CD4-positive, CD25-positive, alpha-beta regulatory T cell (primary cell): ENCODE results near the gene AFDN. TPM values are rescaled to one million over a fixed set of nuclear protein-coding genes. Genes with fewer than 3 reads are reported as not detected.

Experiments
- ATAC-seq, 2 donors: fragments of 150-1000 bp; cut with Tn5 transposase; one replicate each; pipeline ENCODE4 v1.10.0; 2021; ENCODE audit warnings: low read depth in 2 of 2, moderate number of reproducible peaks in 2 of 2, moderate library complexity in 1 of 2
- DNase-seq, 3 donors: peaks; one replicate each; pipeline versions ENCODE4 v3.0.0 to v3.0.0-alpha.2; 2012 to 2022; ENCODE audit warnings: mixed read lengths in 1 of 3
- H3K27ac ChIP-seq: one replicate; pipeline ENCODE4 v1.7.0; 2013; ENCODE audit warnings: mild to moderate bottlenecking, low read length; ENCODE audit not compliant: insufficient read depth, poor library complexity, severe bottlenecking
- H3K27me3 ChIP-seq: one replicate; pipeline ENCODE4 v1.7.0; 2013; ENCODE audit warnings: low read length; ENCODE audit not compliant: control insufficient read depth, insufficient read depth
- H3K36me3 ChIP-seq: one replicate; pipeline ENCODE4 v1.7.0; 2013; ENCODE audit warnings: mild to moderate bottlenecking, low read length, moderate library complexity; ENCODE audit not compliant: control insufficient read depth, insufficient read depth
- H3K4me1 ChIP-seq: 2 replicates; pipeline ENCODE4 v1.7.0; 2013; ENCODE audit warnings: mild to moderate bottlenecking, low read length; ENCODE audit not compliant: insufficient read depth, control insufficient read depth, poor library complexity, severe bottlenecking
- H3K4me3 ChIP-seq: one replicate; pipeline ENCODE4 v1.7.0; 2013; ENCODE audit warnings: low read depth, mild to moderate bottlenecking, low read length, moderate library complexity
- H3K9me3 ChIP-seq, 2 experiments: 1 replicate in 1 of 2; 2 replicates in 1 of 2; pipeline ENCODE4 v1.7.0; 2013; ENCODE audit warnings: low read length in 2 of 2, mild to moderate bottlenecking in 1 of 2, moderate library complexity in 1 of 2; ENCODE audit not compliant: control insufficient read depth in 2 of 2
- H3K27ac Mint-ChIP-seq, 3 donors: one replicate each; pipeline ENCODE4 v1.8.0; 2020 to 2022; ENCODE audit warnings: mild to moderate bottlenecking in 3 of 3, mixed read lengths in 3 of 3, moderate library complexity in 2 of 3
- H3K27me3 Mint-ChIP-seq: one replicate; pipeline ENCODE4 v1.8.0; 2022; ENCODE audit warnings: mild to moderate bottlenecking, mixed read lengths
- H3K36me3 Mint-ChIP-seq: one replicate; pipeline ENCODE4 v1.8.0; 2020; ENCODE audit warnings: mixed read lengths
- H3K4me1 Mint-ChIP-seq, 4 donors: one replicate each; pipeline ENCODE4 v1.8.0; 2020 to 2022; ENCODE audit warnings: mixed read lengths in 4 of 4, mild to moderate bottlenecking in 1 of 4
- H3K4me3 Mint-ChIP-seq, 4 donors: one replicate each; pipeline ENCODE4 v1.8.0; 2020 to 2022; ENCODE audit warnings: mild to moderate bottlenecking in 4 of 4, mixed read lengths in 4 of 4, moderate library complexity in 3 of 4
- H3K9me3 Mint-ChIP-seq, 7 donors: one replicate each; pipeline ENCODE4 v1.8.0; 2020 to 2022; ENCODE audit warnings: mixed read lengths in 7 of 7, mild to moderate bottlenecking in 3 of 7, moderate library complexity in 2 of 7
- polyA plus RNA-seq, 4 donors: library from polyadenylated mRNA; unstranded; fragments of 300-500 nt; fragmentation: Illumina TruSeq; gene quantifications; one replicate each; pipeline ENCODE4 v1.2.3, GENCODE V29; 2021
- total RNA-seq: library from RNA; stranded (reverse); gene quantifications from one replicate; pipeline ENCODE4 v1.2.3, GENCODE V29; 2022

AFDN gene, protein sequence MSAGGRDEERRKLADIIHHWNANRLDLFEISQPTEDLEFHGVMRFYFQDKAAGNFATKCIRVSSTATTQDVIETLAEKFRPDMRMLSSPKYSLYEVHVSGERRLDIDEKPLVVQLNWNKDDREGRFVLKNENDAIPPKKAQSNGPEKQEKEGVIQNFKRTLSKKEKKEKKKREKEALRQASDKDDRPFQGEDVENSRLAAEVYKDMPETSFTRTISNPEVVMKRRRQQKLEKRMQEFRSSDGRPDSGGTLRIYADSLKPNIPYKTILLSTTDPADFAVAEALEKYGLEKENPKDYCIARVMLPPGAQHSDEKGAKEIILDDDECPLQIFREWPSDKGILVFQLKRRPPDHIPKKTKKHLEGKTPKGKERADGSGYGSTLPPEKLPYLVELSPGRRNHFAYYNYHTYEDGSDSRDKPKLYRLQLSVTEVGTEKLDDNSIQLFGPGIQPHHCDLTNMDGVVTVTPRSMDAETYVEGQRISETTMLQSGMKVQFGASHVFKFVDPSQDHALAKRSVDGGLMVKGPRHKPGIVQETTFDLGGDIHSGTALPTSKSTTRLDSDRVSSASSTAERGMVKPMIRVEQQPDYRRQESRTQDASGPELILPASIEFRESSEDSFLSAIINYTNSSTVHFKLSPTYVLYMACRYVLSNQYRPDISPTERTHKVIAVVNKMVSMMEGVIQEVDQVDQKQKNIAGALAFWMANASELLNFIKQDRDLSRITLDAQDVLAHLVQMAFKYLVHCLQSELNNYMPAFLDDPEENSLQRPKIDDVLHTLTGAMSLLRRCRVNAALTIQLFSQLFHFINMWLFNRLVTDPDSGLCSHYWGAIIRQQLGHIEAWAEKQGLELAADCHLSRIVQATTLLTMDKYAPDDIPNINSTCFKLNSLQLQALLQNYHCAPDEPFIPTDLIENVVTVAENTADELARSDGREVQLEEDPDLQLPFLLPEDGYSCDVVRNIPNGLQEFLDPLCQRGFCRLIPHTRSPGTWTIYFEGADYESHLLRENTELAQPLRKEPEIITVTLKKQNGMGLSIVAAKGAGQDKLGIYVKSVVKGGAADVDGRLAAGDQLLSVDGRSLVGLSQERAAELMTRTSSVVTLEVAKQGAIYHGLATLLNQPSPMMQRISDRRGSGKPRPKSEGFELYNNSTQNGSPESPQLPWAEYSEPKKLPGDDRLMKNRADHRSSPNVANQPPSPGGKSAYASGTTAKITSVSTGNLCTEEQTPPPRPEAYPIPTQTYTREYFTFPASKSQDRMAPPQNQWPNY (N-terminal part only)
- total RNA-seq (39.9 TPM), polyA plus RNA-seq (1 to 10 TPM; 2.0 to 3.8 (median 2.7) TPM)

DNA sequence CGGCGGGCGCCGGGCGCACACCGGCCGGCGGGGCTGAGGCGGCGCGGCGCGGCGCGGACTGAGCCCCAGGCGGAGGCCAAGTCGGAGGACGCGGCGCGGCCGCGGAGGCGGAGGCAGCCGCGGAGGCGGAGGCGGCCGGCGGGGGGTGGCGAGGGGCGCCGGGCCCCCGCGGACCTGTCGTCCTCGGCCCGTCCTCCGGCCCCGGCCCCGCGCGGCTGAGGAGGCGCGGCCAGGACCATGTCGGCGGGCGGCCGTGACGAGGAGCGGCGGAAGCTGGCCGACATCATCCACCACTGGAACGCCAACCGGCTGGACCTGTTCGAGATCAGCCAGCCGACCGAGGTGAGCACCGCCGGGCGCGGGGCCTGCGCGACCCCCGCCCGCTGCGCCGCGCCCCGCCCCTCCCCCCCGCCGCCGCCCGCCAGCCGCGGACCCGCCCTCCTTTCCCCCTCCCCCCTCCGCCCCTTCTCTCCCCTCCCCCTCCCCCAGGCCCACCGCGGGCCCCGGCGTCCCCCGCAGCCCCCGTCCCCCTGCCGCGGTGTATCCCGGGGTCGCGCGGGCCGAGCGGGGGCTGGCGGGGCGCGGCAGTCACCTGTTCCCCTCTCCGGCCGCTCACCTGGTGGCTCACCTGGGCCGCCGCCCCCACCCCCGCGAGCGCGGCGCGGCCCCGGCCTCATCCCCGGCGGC lies at the start of gene AFDN:
AFDN (plus strand) TSS at position 16 of the 687 bp plus-strand sequence; CDS start at position 238, 222 bp downstream.
- H3K4me1 Mint-ChIP-seq, result peaks cover 18 to 52% (median 30%) of the 10 kb centered on the region in 4 donors
- peak within 1 kb of the TSS; percentile 42 to 80 (median 76) for H3K27ac Mint-ChIP-seq
- H3K4me1 ChIP-seq, result peaks cover 17% of the 10 kb centered on the region
- H3K36me3 Mint-ChIP-seq, result no peaks in the 10 kb centered on the region
- peaks cover 23% of the 10 kb centered on the region for H3K27me3 ChIP-seq
- ATAC-seq, result peak in 1 of 2 donors; percentile 5
- peak within 1 kb of the TSS; percentile 87 to 96 (median 91) for H3K4me3 Mint-ChIP-seq
- H3K27ac ChIP-seq, result no peak within 1 kb of the TSS
- peak within 1 kb of the TSS; percentile 72 for H3K4me3 ChIP-seq
- peaks cover 64% of the 10 kb centered on the region for H3K27me3 Mint-ChIP-seq
- H3K9me3 Mint-ChIP-seq, result peaks cover 0 to 2% (median 0%) of the 10 kb centered on the region in 7 donors
- H3K36me3 ChIP-seq, result no peaks in the 10 kb centered on the region
- DNase-seq, result no peak
- no peaks in the 10 kb centered on the region for H3K9me3 ChIP-seq

DNA sequence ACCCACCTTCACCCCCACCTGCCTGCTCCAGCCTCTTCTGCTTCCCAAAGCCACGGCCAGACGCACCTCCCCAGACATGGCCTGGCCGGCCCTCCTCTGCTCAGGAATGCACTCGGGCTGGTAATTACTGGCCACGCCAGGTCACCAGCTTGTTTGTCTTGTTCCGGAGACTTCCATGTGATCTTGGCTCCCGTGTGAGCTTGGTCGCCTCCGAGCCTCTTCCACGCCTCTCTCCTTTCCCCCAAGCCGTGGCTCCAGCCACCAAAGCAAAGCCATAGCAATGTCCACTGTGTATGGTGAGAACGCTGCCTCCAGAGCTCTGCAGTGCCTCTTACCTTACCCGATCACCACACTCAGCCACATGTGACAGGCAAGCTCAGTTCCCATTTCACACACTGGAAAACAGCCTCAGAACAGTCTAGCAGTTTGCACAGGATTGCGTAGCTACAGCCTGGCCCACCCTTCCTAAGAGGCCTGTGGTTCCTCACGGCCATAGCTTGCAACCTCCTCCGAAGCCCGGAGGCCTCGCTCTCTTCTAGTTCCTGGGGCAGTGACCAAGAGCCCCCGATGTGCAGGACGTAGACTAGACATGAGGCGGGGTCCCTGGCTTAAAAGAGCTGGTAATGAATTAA lies 48.1 kb upstream of the AFDN start:
- no peak for ATAC-seq
- Mint-ChIP-seq H3K27ac (no peak overlapping the region), H3K4me3 (no peak overlapping the region)

DNA sequence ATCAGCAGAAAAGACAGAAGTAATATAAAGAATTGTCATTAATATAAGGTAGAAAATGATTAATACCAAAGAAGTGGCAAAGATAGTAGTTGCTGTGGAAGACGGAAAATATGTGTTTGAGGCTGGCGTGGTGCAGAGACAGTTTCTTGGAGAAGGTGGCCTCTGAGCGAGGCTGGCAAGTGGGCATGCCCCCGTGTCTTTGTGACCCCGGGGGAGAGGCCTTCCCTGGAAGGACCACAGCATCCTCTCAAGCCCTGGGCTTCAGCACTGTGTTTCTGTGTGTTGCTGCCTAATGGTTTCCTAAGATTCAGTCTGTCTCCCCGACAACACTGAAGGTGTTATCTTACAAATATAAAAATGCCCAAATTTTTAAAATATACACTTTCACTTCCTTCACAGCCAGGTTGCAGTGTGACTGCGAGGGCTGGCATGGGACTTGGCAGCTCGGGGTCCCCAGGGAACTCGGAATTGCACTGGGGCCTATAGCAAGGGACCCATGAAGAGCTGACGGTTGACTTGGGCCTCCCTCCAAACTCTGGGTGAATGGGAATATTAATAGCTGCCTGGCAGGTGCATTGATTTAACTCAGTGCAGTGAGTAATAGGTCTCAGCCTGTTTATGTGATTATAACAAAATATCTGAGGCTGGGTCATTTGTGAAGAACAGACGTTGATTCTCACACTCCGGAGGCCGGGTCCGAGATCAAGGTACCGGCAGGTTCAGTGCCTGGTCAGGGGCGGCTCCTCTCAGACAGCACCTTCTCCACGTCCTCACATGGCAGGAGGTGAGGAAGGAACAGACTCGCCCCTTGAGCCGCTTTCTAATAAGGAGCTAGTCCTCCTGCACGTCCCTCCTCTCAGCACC lies 47.4 kb upstream of the AFDN start:
- Histone ChIP-seq H3K4me3 (no peak overlapping the region), H3K27ac (no peak overlapping the region), H3K4me1 (no peaks in the 10 kb centered on the region), H3K36me3 (no peaks in the 10 kb centered on the region), H3K27me3 (no peaks in the 10 kb centered on the region), H3K9me3 (no peaks in the 10 kb centered on the region)
- no peak overlapping the region for H3K27ac Mint-ChIP-seq
- ATAC-seq (no peak), DNase-seq (no peak)
- H3K27me3 Mint-ChIP-seq, result peaks cover 9% of the 10 kb centered on the region
- no peak overlapping the region for H3K4me3 Mint-ChIP-seq
- no peaks in the 10 kb centered on the region for H3K9me3 Mint-ChIP-seq
- no peaks in the 10 kb centered on the region for H3K36me3 Mint-ChIP-seq
- no peaks in the 10 kb centered on the region for H3K4me1 Mint-ChIP-seq

More for the DNA sequence above, 48.1 kb upstream of the AFDN start:
- no peaks in the 10 kb centered on the region for H3K9me3 ChIP-seq
- H3K27ac ChIP-seq, result no peak overlapping the region
- no peaks in the 10 kb centered on the region for H3K27me3 ChIP-seq
- no peak overlapping the region for H3K4me3 ChIP-seq
- H3K27me3 Mint-ChIP-seq, result peaks cover 9% of the 10 kb centered on the region
- no peaks in the 10 kb centered on the region for H3K36me3 ChIP-seq
- H3K4me1 ChIP-seq, result no peaks in the 10 kb centered on the region
- DNase-seq, result no peak
- no peaks in the 10 kb centered on the region for H3K9me3 Mint-ChIP-seq
- no peaks in the 10 kb centered on the region for H3K36me3 Mint-ChIP-seq
- no peaks in the 10 kb centered on the region for H3K4me1 Mint-ChIP-seq

DNA sequence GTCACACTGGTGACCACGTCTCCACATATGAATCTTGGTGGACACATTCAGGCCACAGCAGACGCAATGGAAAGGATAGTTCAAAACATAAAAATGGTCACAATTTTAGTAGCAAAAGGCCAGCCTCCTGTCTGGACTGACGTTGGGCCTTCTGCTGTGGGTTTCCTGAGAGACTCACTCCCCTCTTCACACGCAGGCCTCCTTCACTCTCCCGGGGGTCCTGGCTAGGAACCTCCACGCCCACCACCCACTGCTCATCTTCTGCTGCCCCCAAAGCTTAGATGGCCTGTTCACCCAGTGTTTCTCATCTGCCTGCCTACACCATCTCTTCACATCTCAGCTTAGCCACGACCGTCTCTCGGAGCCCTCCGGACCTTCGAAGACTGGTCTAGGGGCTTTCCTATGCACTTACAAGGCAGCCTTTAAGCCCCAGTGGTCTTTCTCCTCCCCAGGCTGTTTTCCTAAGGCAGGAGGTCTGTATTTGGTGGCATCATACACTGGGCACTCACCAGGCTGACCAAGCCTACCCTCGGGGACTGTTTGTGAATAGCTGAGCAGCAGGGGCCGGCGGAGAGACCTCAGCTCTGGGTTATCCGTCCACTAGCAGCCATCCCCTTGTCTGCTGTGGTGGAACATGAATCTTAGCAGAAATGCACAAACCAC lies 46.6 kb upstream of the AFDN start:
- no peaks in the 10 kb centered on the region for H3K36me3 Mint-ChIP-seq
- peaks cover 9% of the 10 kb centered on the region for H3K27me3 Mint-ChIP-seq
- no peaks in the 10 kb centered on the region for H3K9me3 ChIP-seq
- DNase-seq, result no peak
- H3K9me3 Mint-ChIP-seq, result no peaks in the 10 kb centered on the region
- H3K4me3 Mint-ChIP-seq, result no peak overlapping the region
- ATAC-seq, result no peak
- H3K4me1 Mint-ChIP-seq, result no peaks in the 10 kb centered on the region
- H3K27ac Mint-ChIP-seq, result no peak overlapping the region
- no peaks in the 10 kb centered on the region for H3K36me3 ChIP-seq
- no peaks in the 10 kb centered on the region for H3K4me1 ChIP-seq
- no peaks in the 10 kb centered on the region for H3K27me3 ChIP-seq
- no peak overlapping the region for H3K27ac ChIP-seq
- H3K4me3 ChIP-seq, result no peak overlapping the region

DNA sequence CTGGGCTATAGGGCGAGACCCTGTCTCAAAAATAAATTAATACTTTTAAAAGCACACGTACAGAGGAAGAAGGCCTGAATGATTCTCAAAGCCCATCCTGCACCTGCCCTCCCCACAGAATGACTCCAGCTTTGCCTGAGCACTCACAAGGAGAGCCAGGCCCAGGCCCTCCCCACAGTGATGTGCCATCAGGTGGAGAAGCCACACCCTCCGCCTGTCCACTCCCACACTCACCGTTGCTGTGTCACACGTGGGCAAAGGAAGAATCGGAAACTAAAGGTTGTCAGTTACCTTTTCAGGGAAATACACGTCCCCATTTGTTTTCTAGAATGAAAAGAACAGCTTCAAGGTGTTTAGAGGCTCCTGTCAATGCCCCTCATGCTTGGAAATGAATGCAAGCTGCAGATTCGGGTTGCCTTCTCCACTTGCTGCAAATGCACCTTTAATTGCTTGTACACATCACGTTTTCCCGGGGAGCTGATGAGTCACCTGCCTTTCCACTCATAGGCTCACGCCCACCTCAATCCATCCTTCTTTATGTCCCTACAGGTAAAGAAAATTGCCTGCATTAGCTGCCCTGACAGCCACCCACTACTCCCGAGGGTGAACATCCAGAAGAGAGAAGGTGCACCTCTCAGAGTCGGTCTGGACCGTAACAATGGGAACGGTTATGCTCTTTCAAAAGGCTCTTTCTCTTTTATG lies 45.5 kb upstream of the AFDN start:
- peaks cover 11% of the 10 kb centered on the region for H3K27me3 Mint-ChIP-seq
- H3K36me3 Mint-ChIP-seq, result no peaks in the 10 kb centered on the region
- H3K4me3 Mint-ChIP-seq, result no peak overlapping the region
- Histone ChIP-seq H3K9me3 (no peaks in the 10 kb centered on the region), H3K27ac (no peak overlapping the region), H3K27me3 (no peaks in the 10 kb centered on the region), H3K36me3 (no peaks in the 10 kb centered on the region), H3K4me3 (no peak overlapping the region), H3K4me1 (no peaks in the 10 kb centered on the region)
- no peaks in the 10 kb centered on the region for H3K4me1 Mint-ChIP-seq
- no peak for ATAC-seq
- H3K27ac Mint-ChIP-seq, result peak overlapping the region in 1 of 3 donors; percentile 76
- DNase-seq, result no peak
- no peaks in the 10 kb centered on the region for H3K9me3 Mint-ChIP-seq

DNA sequence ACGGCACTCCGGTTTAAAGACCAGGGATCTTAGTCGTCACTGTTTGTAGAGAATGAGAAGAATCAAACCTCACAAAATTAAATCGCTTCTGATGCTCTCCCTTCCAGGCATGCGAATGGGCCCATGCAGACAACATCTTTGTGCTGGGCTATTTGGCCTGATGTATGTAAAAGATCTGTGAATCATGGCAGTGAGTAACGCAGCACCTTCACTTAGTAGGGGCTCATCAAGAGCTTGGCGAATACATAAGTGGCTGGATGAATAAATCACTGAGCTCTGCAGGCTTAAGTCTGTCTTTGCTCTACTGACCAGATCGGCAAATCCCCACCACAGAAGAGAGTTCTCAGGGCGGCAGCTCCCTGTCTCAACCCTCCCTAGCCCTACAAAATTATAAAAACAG lies 44.8 kb upstream of the AFDN start:
- no peaks in the 10 kb centered on the region for H3K4me1 ChIP-seq
- no peak for ATAC-seq
- Mint-ChIP-seq H3K27ac (no peak overlapping the region), H3K4me3 (no peak overlapping the region), H3K36me3 (no peaks in the 10 kb centered on the region), H3K27me3 (peaks cover 13% of the 10 kb centered on the region), H3K9me3 (no peaks in the 10 kb centered on the region), H3K4me1 (no peaks in the 10 kb centered on the region)
- no peak for DNase-seq
- H3K27me3 ChIP-seq, result no peaks in the 10 kb centered on the region
- no peaks in the 10 kb centered on the region for H3K9me3 ChIP-seq
- no peak overlapping the region for H3K27ac ChIP-seq
- H3K36me3 ChIP-seq, result no peaks in the 10 kb centered on the region
- no peak overlapping the region for H3K4me3 ChIP-seq
